Activated T-cell treated with anti-CD3 and anti-CD28 coated beads, Interleukin-2, amount 50 U/mL, for 4 hours (primary cell): ENCODE results near the gene CDH5. TPM values are rescaled to one million over a fixed set of nuclear protein-coding genes. Genes with fewer than 3 reads are reported as not detected.

Experiments used
- ATAC-seq, 2 donors: fragments of 200-7000 bp; cut with Tn5 transposase; one replicate each; pipeline ENCODE4 v1.10.0; 2021
- DNase-seq: peaks from one replicate; pipeline ENCODE4 v3.0.0-alpha.2; 2020
- H3K27me3 Mint-ChIP-seq: one replicate; pipeline ENCODE4 v1.8.0; 2021; ENCODE audit warnings: low read depth, mixed read lengths
- H3K36me3 Mint-ChIP-seq: one replicate; pipeline ENCODE4 v1.8.0; 2022; ENCODE audit warnings: mixed read lengths; ENCODE audit not compliant: insufficient read depth
- H3K4me1 Mint-ChIP-seq: one replicate; pipeline ENCODE4 v1.8.0; 2021; ENCODE audit warnings: low read depth, mixed read lengths
- H3K4me3 Mint-ChIP-seq: one replicate; pipeline ENCODE4 v1.8.0; 2021; ENCODE audit warnings: mild to moderate bottlenecking, moderate library complexity, mixed read lengths
- H3K9me3 Mint-ChIP-seq: one replicate; pipeline ENCODE4 v1.8.0; 2021; ENCODE audit warnings: mixed read lengths
- total RNA-seq, 3 donors: library from RNA; stranded (reverse); gene quantifications; one replicate each; pipeline ENCODE4 v1.2.1, GENCODE V29; 2021

The CDH5 gene
- total RNA-seq, 3 donors from 2014 or later, result 0.13 TPM; not detected in 2

DNA sequence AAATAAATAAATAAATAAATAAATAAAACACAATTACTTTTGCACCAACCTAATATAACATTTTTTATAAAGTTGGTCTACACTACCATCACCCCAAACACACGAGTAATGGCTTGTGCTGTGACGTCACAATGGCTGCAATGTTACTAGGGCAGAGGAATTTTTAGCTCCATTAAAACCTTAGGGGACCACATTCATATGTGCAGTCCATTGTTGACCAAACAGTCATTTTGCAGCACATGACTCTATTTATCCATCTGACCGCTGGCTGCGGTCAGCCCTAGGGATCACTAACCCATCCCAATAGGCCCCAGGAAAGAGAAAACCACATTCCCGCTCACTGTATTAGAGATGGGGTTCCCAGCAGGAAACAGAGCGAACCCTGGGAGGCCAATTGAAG lies 9.6 kb downstream of the CDH5 start:
- no peak overlapping the region for H3K4me3 Mint-ChIP-seq
- ATAC-seq (no peak), DNase-seq (no peak)
- H3K9me3 Mint-ChIP-seq, result peaks cover 4% of the 10 kb centered on the region
- no peaks in the 10 kb centered on the region for H3K36me3 Mint-ChIP-seq
- H3K4me1 Mint-ChIP-seq, result no peaks in the 10 kb centered on the region
- H3K27me3 Mint-ChIP-seq, result no peaks in the 10 kb centered on the region

- peaks cover 4% of the 10 kb centered on the region for H3K9me3 Mint-ChIP-seq
- ATAC-seq, result no peak
- H3K36me3 Mint-ChIP-seq, result no peaks in the 10 kb centered on the region
- no peaks in the 10 kb centered on the region for H3K4me1 Mint-ChIP-seq
- H3K27me3 Mint-ChIP-seq, result no peaks in the 10 kb centered on the region
- no peak overlapping the region for H3K4me3 Mint-ChIP-seq
- no peak for DNase-seq
These were observed 10.2 kb downstream of the CDH5 start for GRCh38 chr16:66376577-66377305.

DNA sequence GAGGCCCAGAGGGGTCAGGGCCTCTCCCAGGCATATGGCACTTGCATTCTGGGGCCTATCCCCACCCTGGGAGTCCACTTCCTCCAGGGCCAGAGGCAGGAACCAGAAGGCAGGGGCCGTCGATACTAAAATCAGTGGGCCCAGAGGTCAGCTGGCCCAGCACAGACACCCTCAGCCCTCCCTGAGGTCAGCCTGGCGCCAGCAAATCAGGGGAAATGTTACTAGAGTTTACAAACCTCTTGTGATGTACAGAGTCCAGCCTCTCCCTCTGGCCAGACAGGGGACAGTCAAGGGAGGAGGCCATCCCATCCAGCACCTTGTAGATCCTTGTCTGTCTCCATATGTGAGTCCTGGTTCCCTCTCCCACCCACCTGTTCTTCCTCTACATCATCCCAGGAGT lies 10.8 kb downstream of the CDH5 start:
- peaks cover 4% of the 10 kb centered on the region for H3K9me3 Mint-ChIP-seq
- DNase-seq (no peak), ATAC-seq (no peak)
- H3K36me3 Mint-ChIP-seq, result no peaks in the 10 kb centered on the region
- no peaks in the 10 kb centered on the region for H3K27me3 Mint-ChIP-seq
- H3K4me3 Mint-ChIP-seq, result no peak overlapping the region
- H3K4me1 Mint-ChIP-seq, result no peaks in the 10 kb centered on the region

GRCh38 chr16:66378741-66379570 lies 12.5 kb downstream of the CDH5 start:
- ATAC-seq (no peak), DNase-seq (no peak)
- Mint-ChIP-seq H3K4me1 (no peaks in the 10 kb centered on the region), H3K36me3 (no peaks in the 10 kb centered on the region), H3K27me3 (no peaks in the 10 kb centered on the region), H3K9me3 (peaks cover 4% of the 10 kb centered on the region), H3K4me3 (no peak overlapping the region)

DNA sequence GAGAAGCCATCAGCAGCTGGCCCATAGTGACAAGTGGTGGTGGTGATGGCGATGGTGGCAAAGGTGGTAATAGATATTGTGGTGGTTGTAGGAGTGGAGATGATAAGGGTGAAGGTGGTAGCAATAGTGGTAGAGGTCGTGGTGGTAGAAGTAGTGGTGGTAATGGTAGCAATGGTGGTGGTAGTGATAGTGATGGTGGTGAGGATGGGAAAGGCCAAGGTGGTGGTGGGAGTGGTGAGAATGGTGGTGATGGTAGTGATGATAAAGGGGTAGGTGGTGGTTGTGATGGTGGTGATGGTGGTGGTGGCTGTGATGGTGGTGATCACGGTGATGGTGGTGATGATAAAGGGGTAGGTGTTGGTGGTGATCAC lies 13.1 kb downstream of the CDH5 start:
- H3K4me1 Mint-ChIP-seq, result no peaks in the 10 kb centered on the region
- DNase-seq, result no peak

GRCh38 chr16:66380421-66380820 lies 13.9 kb downstream of the CDH5 start:
- no peak for DNase-seq
- no peak for ATAC-seq
- no peaks in the 10 kb centered on the region for H3K36me3 Mint-ChIP-seq
- H3K9me3 Mint-ChIP-seq, result peaks cover 4% of the 10 kb centered on the region
- no peaks in the 10 kb centered on the region for H3K4me1 Mint-ChIP-seq
- H3K27me3 Mint-ChIP-seq, result peaks cover 1% of the 10 kb centered on the region
- no peak overlapping the region for H3K4me3 Mint-ChIP-seq

More for the DNA sequence above, 13.1 kb downstream of the CDH5 start:
- Mint-ChIP-seq H3K9me3 (peaks cover 4% of the 10 kb centered on the region), H3K27me3 (no peaks in the 10 kb centered on the region), H3K36me3 (no peaks in the 10 kb centered on the region), H3K4me3 (no peak overlapping the region)
- ATAC-seq, result no peak

- Mint-ChIP-seq H3K4me3 (no peak overlapping the region), H3K9me3 (peaks cover 4% of the 10 kb centered on the region), H3K4me1 (no peaks in the 10 kb centered on the region), H3K27me3 (peaks cover 1% of the 10 kb centered on the region), H3K36me3 (no peaks in the 10 kb centered on the region)
- no peak for DNase-seq
- ATAC-seq, result no peak
These were observed 15.2 kb downstream of the CDH5 start for GRCh38 chr16:66381585-66382170.

- Mint-ChIP-seq H3K4me1 (no peaks in the 10 kb centered on the region), H3K36me3 (no peaks in the 10 kb centered on the region), H3K27me3 (peaks cover 1% of the 10 kb centered on the region), H3K4me3 (no peak overlapping the region), H3K9me3 (peaks cover 4% of the 10 kb centered on the region)
- ATAC-seq, result no peak
- DNase-seq, result no peak
These were observed 15.9 kb downstream of the CDH5 start for GRCh38 chr16:66382171-66382965.

DNA sequence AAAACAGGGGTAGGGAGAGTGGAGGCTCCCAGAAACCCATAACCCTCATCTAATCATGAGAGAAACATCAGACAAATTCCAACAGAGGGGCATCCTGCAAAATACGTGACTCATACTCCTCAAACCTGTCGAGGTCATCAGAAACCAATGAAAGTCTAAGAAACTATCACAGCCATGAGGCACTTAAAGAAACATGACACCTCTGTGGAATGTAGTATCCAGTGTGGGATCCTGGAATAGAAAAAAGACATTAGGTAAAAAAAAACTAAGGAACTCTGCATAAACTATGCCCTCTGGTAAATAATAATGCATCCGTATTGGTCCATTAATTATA lies 16.4 kb downstream of the CDH5 start:
- H3K4me1 Mint-ChIP-seq, result no peaks in the 10 kb centered on the region
- ATAC-seq (no peak), DNase-seq (no peak)
- peaks cover 4% of the 10 kb centered on the region for H3K9me3 Mint-ChIP-seq
- no peaks in the 10 kb centered on the region for H3K36me3 Mint-ChIP-seq
- peaks cover 1% of the 10 kb centered on the region for H3K27me3 Mint-ChIP-seq
- no peak overlapping the region for H3K4me3 Mint-ChIP-seq

GRCh38 chr16:66383551-66383950 lies 17.1 kb downstream of the CDH5 start:
- Mint-ChIP-seq H3K36me3 (no peaks in the 10 kb centered on the region), H3K27me3 (peaks cover 1% of the 10 kb centered on the region), H3K4me3 (no peak overlapping the region), H3K4me1 (no peaks in the 10 kb centered on the region), H3K9me3 (peaks cover 4% of the 10 kb centered on the region)
- DNase-seq (no peak), ATAC-seq (no peak)

DNA sequence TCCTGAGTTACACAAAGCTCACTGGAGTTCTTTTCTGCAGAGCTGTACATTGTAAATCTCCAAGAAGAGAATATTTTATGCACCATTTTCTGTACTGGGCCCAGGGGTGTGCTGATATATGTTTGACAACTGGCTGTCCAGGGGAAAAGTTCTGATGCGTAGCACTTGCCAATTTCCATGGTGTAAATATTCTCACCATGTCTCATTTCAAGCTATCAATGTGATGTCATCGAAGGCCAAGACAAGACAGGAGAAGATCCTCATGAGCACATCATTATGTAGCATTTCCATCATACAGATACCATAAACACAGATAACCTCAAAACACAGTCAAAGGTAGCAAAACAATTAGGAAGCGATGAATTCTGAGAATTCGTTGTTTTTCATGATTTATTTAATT lies 18.9 kb downstream of the CDH5 start:
- ATAC-seq (no peak), DNase-seq (no peak)
- Mint-ChIP-seq H3K27me3 (peaks cover 1% of the 10 kb centered on the region), H3K4me3 (no peak overlapping the region), H3K36me3 (no peaks in the 10 kb centered on the region), H3K4me1 (no peaks in the 10 kb centered on the region), H3K9me3 (no peaks in the 10 kb centered on the region)

GRCh38 chr16:66386629-66387622 lies 20.4 kb downstream of the CDH5 start:
- Mint-ChIP-seq H3K9me3 (no peaks in the 10 kb centered on the region), H3K36me3 (no peaks in the 10 kb centered on the region), H3K4me3 (no peak overlapping the region), H3K4me1 (no peaks in the 10 kb centered on the region), H3K27me3 (peaks cover 1% of the 10 kb centered on the region)
- DNase-seq (no peak), ATAC-seq (no peak)

DNA sequence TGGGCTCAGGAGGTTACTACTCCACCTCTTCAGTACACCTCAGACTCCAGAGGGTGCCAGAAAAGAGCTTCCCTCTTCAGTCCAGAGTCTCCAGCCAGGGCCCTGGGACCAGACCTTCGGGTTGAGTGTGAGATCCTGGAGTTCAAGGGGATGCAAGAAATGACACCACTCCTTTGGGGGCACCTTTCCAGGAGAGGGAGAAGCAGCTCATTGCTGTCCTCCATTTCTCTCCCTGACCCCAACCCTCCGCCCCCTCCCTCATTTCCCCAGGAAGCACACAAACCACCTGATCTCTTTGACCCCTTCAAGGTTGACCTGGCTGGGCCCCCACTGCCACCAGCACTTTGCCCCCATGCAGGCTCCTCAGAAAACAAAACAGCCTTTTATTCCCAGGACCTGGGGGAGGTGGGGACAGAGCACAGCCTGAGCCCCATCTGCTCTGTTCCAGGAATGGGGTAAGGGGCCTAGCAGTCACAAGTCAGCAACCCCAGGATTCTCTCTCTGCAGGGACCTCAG lies 21.4 kb downstream of the CDH5 start:
- Mint-ChIP-seq H3K4me1 (no peaks in the 10 kb centered on the region), H3K27me3 (peaks cover 1% of the 10 kb centered on the region), H3K9me3 (no peaks in the 10 kb centered on the region), H3K4me3 (no peak overlapping the region), H3K36me3 (no peaks in the 10 kb centered on the region)
- ATAC-seq (no peak), DNase-seq (no peak)
